Activated naive CD4-positive, alpha-beta T cell treated with anti-CD3 and anti-CD28 coated beads, Interleukin-2, amount 10 ng/mL, durations not matched to agents 5 hours and 36 hours (primary cell): ENCODE results near the gene RNF212B. TPM values are rescaled to one million over a fixed set of nuclear protein-coding genes. Genes with fewer than 3 reads are reported as not detected.

Source experiments
- total RNA-seq, 2 experiments: library from RNA; stranded (reverse); gene quantifications; one replicate each; pipeline ENCODE4 v1.2.3, GENCODE V29; 2021

The RNF212B gene, protein sequence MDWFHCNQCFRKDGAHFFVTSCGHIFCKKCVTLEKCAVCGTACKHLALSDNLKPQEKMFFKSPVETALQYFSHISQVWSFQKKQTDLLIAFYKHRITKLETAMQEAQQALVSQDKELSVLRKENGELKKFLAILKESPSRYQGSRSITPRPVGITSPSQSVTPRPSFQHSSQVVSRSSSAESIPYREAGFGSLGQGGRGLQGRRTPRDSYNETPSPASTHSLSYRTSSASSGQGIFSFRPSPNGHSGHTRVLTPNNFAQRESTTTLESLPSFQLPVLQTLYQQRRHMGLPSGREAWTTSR
- not detected for total RNA-seq

DNA sequence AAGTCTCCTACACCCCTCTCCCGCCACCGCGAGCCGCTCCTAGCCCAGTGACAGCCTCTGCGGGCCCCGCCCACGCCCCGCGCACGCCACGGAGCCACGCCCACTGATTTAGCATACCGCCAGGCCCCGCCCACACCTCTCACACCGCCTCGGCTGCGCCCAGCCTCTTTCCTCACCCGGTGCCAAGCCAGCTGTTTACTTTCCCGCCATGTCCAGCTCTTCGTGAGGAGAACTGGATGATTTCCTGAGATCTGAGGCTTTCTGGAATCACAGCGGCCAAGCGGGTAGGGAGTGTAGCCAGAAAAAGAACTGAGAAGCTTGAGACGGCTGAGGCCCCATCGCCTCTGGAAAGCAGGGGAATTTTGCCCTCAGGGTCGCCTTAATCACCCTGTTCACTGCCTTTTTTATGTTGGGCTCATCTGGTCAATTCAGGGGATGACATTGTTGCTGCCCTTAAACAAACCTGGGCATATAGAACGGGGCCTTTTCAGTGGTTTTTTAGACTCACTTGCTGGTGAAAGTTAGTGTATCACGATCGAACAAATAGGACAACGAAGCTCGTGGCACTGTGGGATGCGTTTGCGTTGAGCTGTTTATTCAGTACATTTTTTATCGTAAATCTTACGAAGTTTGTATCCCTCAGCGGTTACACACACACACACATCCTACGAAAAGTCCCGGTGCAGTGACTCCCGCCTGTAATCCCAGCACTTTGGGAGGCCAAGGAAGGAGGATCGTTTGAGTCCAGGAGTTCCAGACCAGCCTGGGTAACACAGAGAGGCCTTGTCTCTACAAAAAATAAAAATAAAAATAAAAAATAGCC is at the start of gene RNF212B:
Gene RNF212B, plus strand, starts transcription at position 165 of the 823 bp plus-strand sequence. CDS start 2,410 bp downstream, outside the sequence.

DNA sequence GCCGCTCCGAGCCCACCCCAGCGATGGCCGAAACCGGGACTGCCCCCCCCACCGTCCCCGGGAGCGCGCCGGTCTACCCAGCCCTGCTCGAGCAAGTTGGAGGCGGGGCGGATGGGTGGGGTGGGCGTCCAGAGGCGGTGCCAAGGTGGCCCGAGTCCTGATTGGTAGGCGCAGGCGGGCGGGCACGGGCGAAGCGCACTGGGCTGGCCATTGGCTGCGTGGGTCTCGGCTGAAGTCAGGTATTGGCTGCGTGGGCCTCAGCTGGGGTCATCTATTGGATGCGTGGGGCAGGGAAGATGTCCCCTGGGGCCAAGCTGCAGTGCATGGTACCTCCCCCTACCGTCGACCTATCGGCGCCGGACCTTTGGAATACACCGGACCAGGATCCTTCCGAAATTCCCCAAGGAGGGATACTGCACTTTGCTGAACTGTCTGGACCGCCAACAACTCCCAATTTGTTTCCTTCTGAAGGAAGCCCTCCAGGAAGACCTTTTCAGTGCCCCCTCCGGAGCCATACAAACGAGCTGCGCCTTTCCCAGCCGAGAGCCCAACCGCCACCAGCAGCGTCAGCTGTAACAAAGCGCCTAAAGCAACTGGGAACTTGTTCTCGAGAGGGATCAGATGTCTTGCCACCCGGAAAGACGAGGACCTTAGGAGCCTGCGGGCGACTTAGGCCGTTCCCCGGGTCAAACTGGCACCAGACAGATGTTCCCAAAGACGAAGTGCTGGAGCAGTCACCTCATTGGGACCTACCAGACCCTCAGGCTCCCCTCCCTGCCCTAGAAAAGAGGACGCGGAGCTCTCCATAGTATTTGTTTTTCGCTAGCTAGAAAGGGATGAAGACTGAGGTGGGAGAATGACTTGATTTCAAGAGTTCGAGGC is 48.5 kb downstream of the RNF212B start, which contains the start of gene HOMEZ:
Gene HOMEZ, minus strand, starts transcription at position 113 of the 882 bp plus-strand sequence. CDS start 180 bp downstream, outside the sequence.

DNA sequence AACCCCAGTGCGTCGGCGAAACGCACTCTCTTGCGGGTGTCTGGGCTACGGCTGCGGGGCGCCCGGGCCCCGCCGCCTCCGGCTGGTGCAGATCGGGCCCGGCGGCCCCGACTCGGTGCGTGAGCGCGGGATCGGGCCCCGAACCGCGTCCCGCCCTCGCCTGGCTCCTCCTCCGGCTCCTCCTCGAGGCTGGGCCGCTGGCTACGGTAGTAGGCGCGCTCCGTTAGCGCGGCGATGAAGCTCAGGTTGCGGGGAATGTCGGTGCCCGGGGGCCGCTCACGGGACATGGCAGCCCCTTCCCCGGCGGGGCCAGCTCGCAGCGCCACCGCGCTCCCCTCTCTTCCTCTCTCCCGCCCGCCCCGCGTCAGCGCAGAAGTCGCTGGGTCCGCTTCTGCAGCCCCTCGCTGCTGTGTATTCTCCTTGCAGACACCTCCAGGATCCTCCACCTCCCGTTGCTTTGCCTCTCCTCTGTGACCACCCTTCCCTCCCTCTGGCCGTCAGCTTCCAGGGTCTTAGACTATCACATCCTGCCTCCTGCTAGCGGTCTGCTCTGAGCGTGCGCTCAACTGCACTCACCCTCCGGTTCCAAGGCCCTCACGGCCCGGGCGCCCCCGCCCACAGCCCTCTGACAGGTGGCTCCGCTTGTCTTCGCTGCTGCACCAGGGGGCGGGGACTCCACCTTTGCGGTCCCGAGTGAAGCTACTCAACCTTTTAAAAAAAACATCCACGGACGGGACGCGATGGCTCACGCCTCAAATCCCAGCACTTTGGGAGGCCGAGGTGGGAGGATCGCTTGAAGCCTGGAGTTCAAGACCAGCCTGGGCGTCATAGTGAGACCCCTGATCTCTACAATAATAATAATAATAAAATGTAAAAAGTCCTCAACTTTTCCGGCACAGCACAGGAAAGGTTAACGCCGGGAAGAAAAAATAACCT is 64.8 kb downstream of the RNF212B start, which contains the start of gene PPP1R3E:
Gene PPP1R3E, minus strand, starts transcription at position 570 of the 936 bp plus-strand sequence. Its CDS starts 283 bp downstream, at position 287.

DNA sequence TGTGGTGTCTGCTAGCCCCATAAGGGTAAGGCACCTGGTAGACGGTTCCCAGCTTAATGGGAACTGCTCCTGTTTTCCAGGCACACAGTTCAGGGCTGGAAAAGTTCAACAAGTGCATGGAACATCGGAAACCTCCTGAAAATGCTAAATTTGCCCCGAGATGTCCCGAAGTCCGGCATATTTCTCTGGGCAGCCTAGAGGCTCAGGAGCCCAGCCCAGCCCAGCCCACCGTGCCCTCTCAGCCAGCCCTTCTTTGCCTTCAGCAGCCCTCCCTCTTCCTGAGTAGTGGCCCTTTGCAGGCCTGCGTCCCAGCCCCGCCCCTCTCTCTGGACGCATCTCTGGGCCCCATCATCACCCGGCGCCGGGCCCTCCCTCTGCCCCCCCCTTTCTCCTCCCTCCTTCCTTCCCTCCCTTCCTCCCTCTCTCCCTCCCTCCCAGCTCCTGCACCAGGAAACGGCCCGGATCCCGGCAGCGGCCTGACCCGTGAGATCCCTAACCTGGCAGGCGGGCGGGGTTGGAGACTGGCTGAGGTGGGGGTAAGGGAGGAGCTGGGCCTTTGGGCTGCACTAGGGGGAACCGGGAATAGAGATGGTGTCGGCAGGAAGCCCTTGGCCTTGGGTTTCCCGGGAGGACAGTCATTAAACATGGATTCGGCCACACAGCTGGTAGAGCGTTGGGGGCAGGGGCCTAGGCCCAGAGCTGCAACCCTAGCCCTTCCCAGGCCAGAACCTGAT is 68.8 kb downstream of the RNF212B start, which contains the start of gene BCL2L2:
Gene BCL2L2, plus strand, starts transcription at position 422 of the 734 bp plus-strand sequence. CDS start 935 bp downstream, outside the sequence.

DNA sequence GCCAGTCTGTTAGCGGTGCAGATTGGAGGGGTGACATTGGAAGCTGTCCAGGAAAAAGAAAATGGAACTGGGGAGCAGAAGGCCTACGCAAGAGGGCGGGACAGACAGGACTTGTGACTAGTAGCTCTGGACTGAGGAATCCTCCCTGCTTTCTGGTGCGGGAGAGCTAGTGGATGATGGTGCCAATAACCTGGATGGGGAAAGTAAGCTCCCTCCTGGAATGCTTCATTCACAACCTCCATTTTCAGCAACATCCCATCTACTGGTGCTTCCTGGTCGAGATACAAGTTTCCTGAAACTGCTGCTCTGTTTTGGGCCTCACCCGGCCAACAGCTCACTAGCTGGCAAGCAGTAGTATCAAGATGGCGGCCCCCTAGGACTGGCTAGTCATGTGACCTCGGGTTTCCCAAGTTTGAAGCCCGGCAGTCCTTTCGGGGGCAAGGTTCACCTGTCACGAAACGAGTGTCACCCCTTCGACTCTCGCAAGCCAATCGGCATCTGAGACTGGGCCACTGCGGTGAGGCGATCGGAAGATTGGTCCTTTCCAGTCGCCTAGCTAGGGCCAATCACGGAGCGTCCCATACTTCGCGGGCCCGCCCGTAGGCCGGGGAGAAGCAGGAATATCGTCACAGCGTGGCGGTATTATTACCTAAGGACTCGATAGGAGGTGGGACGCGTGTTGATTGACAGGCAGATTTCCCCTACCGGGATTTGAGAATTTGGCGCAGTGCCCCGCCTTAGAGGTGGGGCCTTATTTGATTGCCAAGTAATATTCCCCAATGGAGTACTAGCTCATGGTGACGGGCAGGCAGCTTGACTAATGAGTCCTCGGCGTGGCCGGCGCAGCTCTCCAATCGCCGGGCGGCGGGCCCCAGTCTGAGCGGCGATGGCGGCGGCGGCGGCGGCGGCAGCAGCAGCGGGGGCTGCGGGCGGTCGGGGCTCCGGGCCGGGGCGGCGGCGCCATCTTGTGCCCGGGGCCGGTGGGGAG is 83.1 kb downstream of the RNF212B start, which contains the start of gene PABPN1:
Gene PABPN1, plus strand, starts transcription at position 874 of the 988 bp plus-strand sequence. Its CDS starts 13 bp downstream, at position 887.

Other genes with a start within 250 kb of the RNF212B start
- 10 to 100 TPM in 1 of 2 experiments, 1 to 10 TPM in 1; 9.3 to 10.8 TPM for gene C14orf93, start 227.8 kb upstream of the RNF212B start, total RNA-seq
- gene PSMB5, start 203.0 kb upstream of the RNF212B start, total RNA-seq, result 10 to 100 TPM; 45.6 to 46.8 TPM
- gene PSMB11, start 195.7 kb upstream of the RNF212B start, total RNA-seq, result not detected
- gene CDH24, start 180.4 kb upstream of the RNF212B start, total RNA-seq, result 1 to 10 TPM; 2.3 to 2.5 TPM
- 100 to 1,000 TPM; 189 to 193 TPM for gene ACIN1, start 142.8 kb upstream of the RNF212B start, total RNA-seq
- gene C14orf119, start 142.4 kb upstream of the RNF212B start, total RNA-seq, result 10 to 100 TPM; 45.2 to 50.7 TPM
- not detected for gene CIROP, start 132.9 kb upstream of the RNF212B start, total RNA-seq
- 1 to 10 TPM in 1 of 2 experiments, under 1 TPM in 1; 0.96 to 1.0 TPM for gene CEBPE, start 118.7 kb upstream of the RNF212B start, total RNA-seq
- gene SLC7A8, start 54.3 kb upstream of the RNF212B start, total RNA-seq, result under 1 TPM; 0.22 to 0.40 TPM
- 10 to 100 TPM; 13.4 to 13.5 TPM for gene HOMEZ, start 48.2 kb downstream of the RNF212B start, total RNA-seq
- gene PPP1R3E, start 64.9 kb downstream of the RNF212B start, total RNA-seq, result 10 to 100 TPM; 46.0 to 56.1 TPM
- gene BCL2L2, start 68.9 kb downstream of the RNF212B start, total RNA-seq, result 1 to 10 TPM; 2.1 to 3.0 TPM
- gene PABPN1, start 83.5 kb downstream of the RNF212B start, total RNA-seq, result 100 to 1,000 TPM; 186 to 197 TPM
- 1 to 10 TPM; 2.1 to 2.2 TPM for gene SLC22A17, start 115.0 kb downstream of the RNF212B start, total RNA-seq
- gene EFS, start 127.2 kb downstream of the RNF212B start, total RNA-seq, result not detected
- gene IL25, start 134.9 kb downstream of the RNF212B start, total RNA-seq, result not detected
- gene CMTM5, start 139.1 kb downstream of the RNF212B start, total RNA-seq, result not detected
- gene MYH6, start 170.3 kb downstream of the RNF212B start, total RNA-seq, result not detected
- not detected for gene MYH7, start 197.7 kb downstream of the RNF212B start, total RNA-seq
- gene NGDN, start 231.8 kb downstream of the RNF212B start, total RNA-seq, result 10 to 100 TPM; 41.3 to 42.3 TPM